ENCODE measurements around the gene CSF2RB.

CSF2RB gene

DNA sequence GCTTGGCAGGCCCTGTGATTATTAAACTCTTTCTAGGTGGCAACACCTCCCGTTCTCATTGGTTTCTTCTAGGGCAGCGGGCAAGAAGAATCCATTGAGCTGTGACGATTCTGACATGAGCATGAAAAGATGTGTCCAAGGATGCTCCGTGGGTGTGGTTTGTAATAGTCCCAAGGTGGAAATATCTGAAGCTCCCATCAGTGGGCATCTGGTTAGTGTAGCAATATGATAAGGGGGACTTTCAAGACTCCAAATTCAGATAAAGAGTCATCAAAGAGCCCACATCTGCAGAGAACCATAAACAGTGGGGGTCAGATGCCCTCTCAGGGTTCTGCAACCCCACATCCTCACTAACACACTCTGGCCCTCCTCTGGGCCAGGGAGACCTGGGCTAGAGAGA, 63.2 kb downstream of the CSF2RB start:
- TF ChIP-seq CTCF (conservative IDR thresholded peaks at IDR 0.05; ENCODE audit: low read depth): no peak
- CTCF ChIA-PET: interaction anchor here (1.7 kb wide), 1 partner anchor 120 kb away, joined by 11 read pairs; no protein-coding TSS in a partner anchor
- H3K27ac ChIP-seq: no peak overlapping the region
- no peak for DNase-seq (ENCODE audit: low spot score)
- POLR2A ChIA-PET (ENCODE audit: low non-redundant PET): no interaction called here

DNA sequence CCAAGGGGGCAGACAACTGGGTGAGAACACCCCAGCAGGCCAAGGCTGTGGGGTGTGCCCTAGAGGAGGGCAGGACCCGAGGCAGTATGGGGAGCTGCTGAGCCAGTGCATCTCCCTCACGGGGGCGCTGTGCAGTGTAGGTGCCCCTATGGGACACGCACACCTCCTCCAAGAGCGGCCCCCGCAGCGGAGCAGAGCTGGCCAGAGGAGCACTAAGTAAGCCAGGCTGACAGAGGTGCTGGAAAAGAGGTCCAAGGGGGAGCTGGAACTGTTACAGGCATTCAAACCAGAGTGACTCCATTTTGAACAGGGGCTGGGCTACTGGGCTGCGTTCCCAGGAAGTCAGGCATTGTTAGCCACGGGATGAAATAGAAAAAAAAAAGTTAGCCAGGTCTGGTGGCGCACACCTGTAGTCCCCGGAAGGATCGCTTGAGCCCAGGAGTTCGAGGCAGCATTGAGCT, 64.0 kb downstream of the CSF2RB start:
- TF ChIP-seq CTCF (conservative IDR thresholded peaks at IDR 0.05; ENCODE audit: low read depth): no peak
- no peak for DNase-seq (ENCODE audit: low spot score)
- CTCF ChIA-PET: interaction anchor here (0.7 to 1.7 kb wide), 5 partner anchors 74 to 196 kb away, joined by 3 to 11 read pairs (median 4); partner anchors contain the start of gene KCTD17
- no peak overlapping the region for H3K27ac ChIP-seq
- POLR2A ChIA-PET (ENCODE audit: low non-redundant PET): no interaction called here

- ChIA-PET POLR2A (ENCODE audit: low non-redundant PET) (no interaction called here), CTCF (interaction anchor here (0.6 to 1.7 kb wide), 7 partner anchors 13 to 1183 kb away, joined by 3 to 11 read pairs (median 4); partner anchors contain the start of gene KCTD17)
- H3K27ac ChIP-seq: no peak overlapping the region
- peak; percentile 93 for TF ChIP-seq CTCF (conservative IDR thresholded peaks at IDR 0.05; ENCODE audit: low read depth)
- DNase-seq (ENCODE audit: low spot score): peak; percentile 91
Observed at GRCh38 chr22:36977947-36978660, 64.7 kb downstream of the CSF2RB start.

DNA sequence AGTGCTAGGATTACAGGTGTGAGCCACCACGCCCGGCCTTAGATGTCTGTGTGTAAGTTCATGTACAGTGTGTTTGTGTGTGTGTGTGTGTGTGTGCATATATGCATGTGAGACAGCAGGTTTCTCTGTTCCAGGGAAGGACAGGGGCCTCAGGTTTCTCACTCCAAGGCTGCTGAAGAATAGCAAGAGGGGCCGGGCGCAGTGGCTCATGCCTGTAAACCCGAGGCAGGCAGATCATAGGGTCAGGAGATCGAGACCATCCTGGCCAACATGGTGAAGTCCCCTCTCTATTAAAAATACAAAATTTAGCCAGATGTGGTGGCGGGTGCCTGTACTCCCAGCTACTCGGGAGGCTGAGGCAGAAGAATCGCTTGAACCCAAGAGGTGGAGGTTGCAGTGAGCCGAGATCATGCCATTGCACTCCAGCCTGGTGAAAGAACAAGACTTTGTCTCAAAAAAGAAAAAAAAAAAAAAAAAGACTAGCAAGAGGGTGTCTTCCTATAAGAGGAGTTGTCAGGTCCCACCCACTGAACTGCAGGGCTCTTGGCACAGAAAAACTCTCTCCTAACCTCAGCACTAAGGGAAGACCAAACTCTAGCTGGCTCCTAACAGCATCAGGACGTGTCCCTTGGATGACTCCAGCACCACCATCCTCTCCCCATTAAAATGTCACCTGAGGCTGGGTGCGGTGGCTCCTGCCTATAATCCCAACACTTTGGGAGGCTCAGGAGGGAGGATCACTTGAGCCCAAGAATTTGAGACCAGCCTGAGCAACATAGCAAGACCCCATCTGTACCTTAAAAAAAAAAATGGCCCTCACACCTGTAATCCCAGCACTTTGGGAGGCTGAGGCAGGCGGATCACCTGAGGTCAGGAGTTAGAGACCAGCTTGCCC, 65.8 kb downstream of the CSF2RB start:
- ChIA-PET POLR2A (ENCODE audit: low non-redundant PET) (no interaction called here), CTCF (interaction anchor here (0.7 to 1.8 kb wide), 2 partner anchors 123 to 1009 kb away, joined by 4 to 10 read pairs; no protein-coding TSS in a partner anchor)
- no peak for TF ChIP-seq CTCF (conservative IDR thresholded peaks at IDR 0.05; ENCODE audit: low read depth)
- no peak overlapping the region for H3K27ac ChIP-seq
- no peak for DNase-seq (ENCODE audit: low spot score)

DNA sequence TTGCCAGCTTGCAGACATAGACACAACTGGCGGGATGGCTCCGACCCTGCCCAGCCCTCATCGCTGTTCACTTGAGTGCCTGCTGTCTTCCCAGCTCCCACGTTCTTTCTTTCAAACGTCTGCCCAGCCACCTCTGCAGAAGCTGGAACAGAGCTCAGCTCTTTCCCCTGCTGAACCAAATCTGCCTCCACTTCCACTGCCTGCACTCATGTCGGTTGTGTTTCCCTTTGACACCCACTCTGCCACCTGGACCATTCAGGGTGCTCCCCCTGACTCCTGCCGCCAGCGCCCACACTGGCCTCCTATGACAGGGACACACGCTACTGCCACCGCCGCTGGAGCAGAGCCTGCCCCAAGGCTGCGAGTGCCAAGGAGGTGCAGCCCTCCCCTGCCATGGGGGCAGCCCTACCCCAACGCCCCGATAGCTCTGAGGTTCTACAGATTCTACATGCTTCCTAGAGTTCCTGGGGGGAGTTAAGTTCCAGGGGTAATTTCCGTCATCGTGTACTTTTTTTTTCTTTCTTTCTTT, 67.9 kb downstream of the CSF2RB start:
- POLR2A ChIA-PET (ENCODE audit: low non-redundant PET): no interaction called here
- peak overlapping the region; percentile 21; the same call in 1 of the 2 replicates for H3K27ac ChIP-seq
- CTCF ChIA-PET: interaction anchor here (0.7 to 1.8 kb wide), 2 partner anchors 88 to 125 kb away, joined by 6 to 10 read pairs; no protein-coding TSS in a partner anchor
- DNase-seq (ENCODE audit: low spot score): no peak
- TF ChIP-seq CTCF (conservative IDR thresholded peaks at IDR 0.05; ENCODE audit: low read depth): no peak

DNA sequence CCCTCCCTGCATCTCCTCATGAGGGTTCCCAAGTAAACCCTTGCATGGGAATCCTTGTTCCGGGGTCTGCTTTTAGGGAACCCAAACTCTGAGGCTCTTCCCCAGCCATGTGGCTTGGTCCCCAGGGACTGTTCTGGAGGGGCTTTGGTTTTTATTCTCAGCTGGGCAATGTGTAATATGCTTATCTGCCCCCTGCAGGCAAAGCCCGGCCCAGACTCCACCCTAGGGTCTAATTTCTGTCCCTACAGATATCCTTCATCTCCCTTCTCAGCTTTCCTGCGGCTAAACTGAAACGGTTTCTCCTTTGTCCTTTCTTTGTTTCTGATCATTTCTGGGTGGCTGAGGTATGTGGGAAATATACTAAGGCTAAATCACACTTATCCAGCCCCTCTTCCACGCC, 68.7 kb downstream of the CSF2RB start:
- DNase-seq (ENCODE audit: low spot score): no peak
- ChIA-PET CTCF (no interaction called here), POLR2A (ENCODE audit: low non-redundant PET) (no interaction called here)
- no peak for TF ChIP-seq CTCF (conservative IDR thresholded peaks at IDR 0.05; ENCODE audit: low read depth)
- H3K27ac ChIP-seq: no peak overlapping the region
